GM18499 (cell line): ENCODE measurements around the gene CBR3.
A peak's percentile ranks its signal among the peaks of the same experiment; 100 is the strongest.
"Not testable (repeated sequence)": the region's sequence is repeated elsewhere in the genome, so short reads cannot be mapped to it uniquely, and the experiment has no call there.

Source experiments
- ATAC-seq: cut with Tn5 transposase; IDR thresholded peaks from one replicate; pipeline ENCODE4 v1.9.1; 2021; ENCODE audit warnings: moderate number of reproducible peaks; ENCODE audit not compliant: insufficient read depth, unreplicated experiment

Gene CBR3

DNA sequence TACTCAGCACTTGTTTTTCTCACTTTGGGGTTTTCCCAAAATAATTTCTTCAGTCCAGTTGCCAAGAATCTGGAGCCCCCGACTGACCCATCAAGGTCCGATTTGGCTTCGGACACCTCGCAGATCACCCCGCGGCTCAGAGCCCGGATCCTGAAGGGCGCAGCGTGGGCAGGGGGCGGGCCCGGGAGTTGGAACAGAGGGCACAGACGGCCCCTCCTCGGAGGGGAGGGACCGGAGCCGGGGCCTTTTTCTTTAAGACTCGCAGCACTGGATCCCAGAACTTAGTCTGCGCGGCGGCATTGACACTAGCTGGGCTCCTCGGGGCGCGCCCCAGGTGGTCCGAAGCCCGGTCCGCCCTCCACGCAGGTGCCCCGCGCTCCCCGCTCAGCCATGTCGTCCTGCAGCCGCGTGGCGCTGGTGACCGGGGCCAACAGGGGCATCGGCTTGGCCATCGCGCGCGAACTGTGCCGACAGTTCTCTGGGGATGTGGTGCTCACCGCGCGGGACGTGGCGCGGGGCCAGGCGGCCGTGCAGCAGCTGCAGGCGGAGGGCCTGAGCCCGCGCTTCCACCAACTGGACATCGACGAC lies at the start of gene CBR3:
TSS of gene CBR3 (plus strand) at position 277 of the 588 bp plus-strand sequence. CDS start at position 391, 114 bp downstream.
- ATAC-seq, result no peak

GRCh38 chr21:36087362-36088138 lies 47.3 kb upstream of the CBR3 start:
- no peak for ATAC-seq

DNA sequence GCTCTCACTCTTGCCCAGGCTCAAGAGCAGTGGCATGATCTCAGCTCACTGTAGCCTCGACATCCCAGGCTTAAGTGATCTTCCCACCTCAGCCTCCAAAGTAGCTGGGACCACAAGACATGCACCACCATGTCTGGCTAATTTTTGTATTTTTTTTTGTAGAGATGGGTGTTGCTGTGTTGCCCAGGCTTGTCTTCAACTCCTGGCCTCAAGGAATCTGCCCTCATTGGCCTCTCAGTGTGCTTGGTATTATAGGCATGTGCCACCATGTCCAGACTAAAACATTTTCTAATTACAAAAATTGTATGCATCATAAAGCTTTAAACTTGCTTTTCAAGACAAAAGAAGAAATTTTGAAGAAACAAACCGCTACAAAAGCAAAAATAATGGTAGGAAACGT lies 44.9 kb upstream of the CBR3 start:
- ATAC-seq, result no peak

DNA sequence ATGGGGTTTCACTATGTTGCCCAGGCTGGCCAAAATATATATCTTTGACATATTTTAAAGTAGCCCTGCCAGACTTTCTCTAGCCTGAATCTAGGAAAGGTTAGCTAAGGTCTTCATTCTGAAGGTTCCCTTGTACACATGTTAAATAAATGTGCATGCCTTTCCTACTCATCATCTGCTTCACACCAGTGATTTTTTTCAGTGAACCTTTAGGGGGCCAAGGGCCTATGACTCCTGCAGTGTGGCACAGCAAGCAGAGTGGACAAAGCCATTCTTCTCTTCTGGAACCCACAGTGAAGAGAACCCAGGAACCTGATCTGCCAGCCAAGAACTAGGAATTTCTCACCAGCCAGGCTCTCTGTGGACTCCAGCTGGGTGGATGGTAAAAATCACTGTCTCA lies 42.2 kb upstream of the CBR3 start:
- no peak for ATAC-seq

GRCh38 chr21:36093512-36093911 lies 41.4 kb upstream of the CBR3 start:
- no peak for ATAC-seq

DNA sequence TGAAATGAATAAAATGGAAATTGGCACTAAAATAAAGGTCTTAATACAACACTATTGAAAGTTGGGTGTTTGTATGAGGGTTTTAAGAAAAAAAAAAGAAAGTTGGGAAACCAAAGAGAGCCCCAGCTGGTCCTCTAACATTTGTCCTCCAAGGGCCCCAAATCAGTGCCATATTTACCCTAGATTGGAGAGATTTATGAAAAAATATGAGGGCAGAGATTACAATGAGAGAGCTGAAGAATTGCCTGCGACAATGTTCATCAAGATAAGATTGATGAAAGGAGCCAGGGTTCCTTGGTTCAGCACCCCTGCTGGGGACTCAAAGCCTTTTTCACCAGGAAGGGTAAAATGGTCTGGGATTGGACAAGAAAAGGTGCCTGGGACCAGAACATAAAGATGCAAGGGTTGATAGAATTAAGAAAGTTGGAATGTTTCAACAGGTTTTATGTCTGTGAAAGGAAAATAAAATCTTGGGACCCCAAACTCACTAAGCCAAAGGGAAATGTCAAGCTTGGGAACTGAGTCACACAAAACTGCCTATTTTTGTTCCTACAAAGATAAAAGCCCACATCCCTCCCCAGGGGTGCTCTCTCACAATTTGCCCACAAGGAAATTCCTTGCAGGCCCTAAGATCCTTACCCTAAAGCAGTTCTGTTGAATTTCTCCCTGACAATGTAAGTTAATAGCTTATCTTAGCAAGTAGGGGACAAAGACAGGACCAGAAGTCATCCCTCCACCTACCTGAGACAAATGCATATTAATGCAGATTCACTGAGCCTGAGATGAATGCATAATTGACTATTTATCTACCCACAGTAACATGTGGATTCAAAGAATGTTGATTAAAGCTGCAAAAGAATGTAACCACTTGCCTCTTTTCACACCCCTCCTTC lies 38.2 kb upstream of the CBR3 start:
- ATAC-seq, result no peak

- peak; percentile 80 for ATAC-seq
These were observed 37.3 kb upstream of the CBR3 start for GRCh38 chr21:36097427-36098181.

- ATAC-seq, result no peak
These were observed 36.7 kb upstream of the CBR3 start for GRCh38 chr21:36098182-36098532.

- no peak for ATAC-seq
These were observed 35.9 kb upstream of the CBR3 start for GRCh38 chr21:36099000-36099399.

GRCh38 chr21:36099695-36100211 lies 35.1 kb upstream of the CBR3 start:
- ATAC-seq, result not testable (repeated sequence)

DNA sequence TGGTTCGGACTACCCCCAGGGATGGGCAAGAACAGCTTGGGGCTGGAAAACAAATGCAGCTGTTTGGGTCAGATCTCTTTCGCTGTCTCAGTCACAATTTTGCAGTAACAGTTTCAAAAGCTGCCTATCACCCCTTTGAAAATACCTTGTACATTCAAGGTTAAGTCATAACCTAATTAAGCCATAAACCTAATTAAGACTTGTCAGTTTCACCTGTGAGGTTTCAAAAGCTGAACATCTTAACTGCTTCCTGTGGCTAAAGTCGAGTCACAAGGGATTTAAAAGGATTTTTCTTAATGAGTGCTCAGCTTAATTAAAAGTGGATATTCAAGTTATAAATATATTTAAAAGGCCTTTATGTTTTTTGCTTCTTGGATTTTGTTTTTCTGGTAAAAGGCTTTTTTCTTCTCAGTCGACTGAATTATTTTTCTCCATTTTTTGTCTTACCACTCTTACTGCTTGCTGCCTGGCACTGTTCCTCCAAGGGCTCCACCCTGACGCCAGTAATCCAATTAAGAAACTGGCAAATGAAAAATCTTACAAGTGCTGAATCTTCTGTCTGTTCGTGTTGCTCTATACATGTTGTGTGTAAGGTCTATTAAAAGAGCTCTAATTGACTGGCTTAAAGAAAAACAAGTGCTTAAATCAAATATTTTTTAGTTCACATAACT lies 33.8 kb upstream of the CBR3 start:
- ATAC-seq, result no peak

DNA sequence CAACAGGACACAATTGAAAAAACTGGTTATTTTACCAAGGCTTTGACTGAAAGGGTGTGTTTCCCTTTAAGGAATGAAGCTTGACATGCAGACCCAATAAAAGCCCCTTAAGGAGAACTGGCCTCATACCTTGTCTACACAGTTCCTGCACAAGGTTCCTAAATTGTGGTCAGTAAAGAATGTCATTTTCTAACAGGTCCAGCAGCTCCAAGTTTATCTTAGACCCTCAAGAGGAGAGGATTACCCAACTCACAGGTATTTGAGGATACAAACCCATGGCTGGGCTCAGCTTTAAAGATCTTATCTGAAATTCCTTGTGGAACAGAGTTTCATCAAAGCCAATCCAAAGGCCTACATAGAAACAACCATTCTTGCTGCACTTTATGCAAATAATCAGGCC lies 31.4 kb upstream of the CBR3 start:
- no peak for ATAC-seq

- no peak for ATAC-seq
These were observed 30.3 kb upstream of the CBR3 start for GRCh38 chr21:36104317-36105300.

GRCh38 chr21:36105327-36105842 lies 29.5 kb upstream of the CBR3 start:
- no peak for ATAC-seq

GRCh38 chr21:36109868-36110267 lies 25.0 kb upstream of the CBR3 start:
- ATAC-seq, result no peak

GRCh38 chr21:36111238-36111637 lies 23.6 kb upstream of the CBR3 start:
- no peak for ATAC-seq

DNA sequence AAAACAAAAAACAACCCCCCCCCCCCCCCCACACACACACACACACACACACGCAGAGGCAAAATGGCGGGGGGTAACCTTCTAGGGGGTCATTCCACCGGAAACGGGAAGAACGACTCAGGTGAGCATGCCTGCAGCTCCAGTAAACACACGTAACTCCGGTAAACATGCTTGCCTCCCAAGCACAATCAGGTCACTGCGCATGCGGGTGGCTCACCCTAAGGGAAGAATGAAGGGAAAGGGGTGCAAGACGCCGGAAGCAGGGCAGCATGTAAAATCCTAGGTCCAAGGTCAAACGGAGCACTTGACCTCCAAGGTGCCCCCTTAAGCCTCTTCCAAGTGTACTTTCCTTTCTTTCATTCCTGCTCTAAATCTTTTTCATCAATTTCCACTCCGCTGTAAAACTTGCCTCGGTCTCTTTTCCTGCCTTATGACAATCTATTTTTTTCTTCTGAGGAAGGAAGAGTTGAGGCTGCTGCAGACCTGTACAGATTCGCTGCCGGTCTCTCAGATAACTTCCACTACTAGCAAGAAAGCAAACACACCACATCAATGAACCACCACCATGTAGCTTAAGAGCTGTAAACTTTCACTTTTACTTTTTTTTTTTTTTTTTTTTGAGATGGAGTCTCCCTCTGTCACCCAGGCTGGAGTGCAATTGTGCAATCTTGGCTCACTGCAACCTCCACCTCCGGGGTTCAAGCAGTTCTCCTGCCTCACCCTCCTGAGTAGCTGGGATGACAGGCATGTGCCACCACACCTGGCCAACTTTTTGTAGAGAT lies 21.0 kb upstream of the CBR3 start:
- no peak for ATAC-seq
